Endodermal cell (in vitro differentiated cells): ENCODE results near the gene EVI5L. TPM values are rescaled to one million over a fixed set of nuclear protein-coding genes. Genes with fewer than 3 reads are reported as not detected.

Experiments
- DNase-seq: peaks from one replicate; pipeline ENCODE4 v3.0.0-alpha.2; 2017
- H3K27ac ChIP-seq: 2 replicates; pipeline ENCODE4 v1.5.1; 2013; ENCODE audit warnings: mild to moderate bottlenecking, low read depth, low read length, moderate library complexity
- H3K27me3 ChIP-seq: 2 replicates; pipeline ENCODE4 v1.6.1; 2013; ENCODE audit warnings: mild to moderate bottlenecking, low read length, moderate library complexity; ENCODE audit not compliant: insufficient read depth, control insufficient read depth, poor library complexity, severe bottlenecking
- H3K36me3 ChIP-seq: 2 replicates; pipeline ENCODE4 v1.7.0; 2013; ENCODE audit warnings: mild to moderate bottlenecking, low read length, moderate library complexity; ENCODE audit not compliant: control insufficient read depth, insufficient read depth
- H3K4me1 ChIP-seq: one replicate; pipeline ENCODE4 v1.7.0; 2013; ENCODE audit warnings: low read length; ENCODE audit not compliant: control insufficient read depth, insufficient read depth
- H3K4me3 ChIP-seq: 2 replicates; pipeline ENCODE4 v1.5.1; 2013; ENCODE audit warnings: mild to moderate bottlenecking, low read length, moderate library complexity
- H3K9ac ChIP-seq: 2 replicates; pipeline ENCODE4 v1.6.1; 2013; ENCODE audit warnings: mild to moderate bottlenecking, low read length, moderate library complexity; ENCODE audit not compliant: poor library complexity, severe bottlenecking; ENCODE audit errors: extremely low read depth
- H3K9me3 ChIP-seq: 2 replicates; pipeline ENCODE4 v1.6.1; 2013; ENCODE audit warnings: mild to moderate bottlenecking, low read length, moderate library complexity; ENCODE audit not compliant: control insufficient read depth
- H3K27ac Mint-ChIP-seq: 2 replicates; pipeline ENCODE4 v1.8.0; 2020; ENCODE audit warnings: mixed read lengths
- H3K27me3 Mint-ChIP-seq: 2 replicates; pipeline ENCODE4 v1.8.0; 2021; ENCODE audit warnings: mild to moderate bottlenecking, mixed read lengths; ENCODE audit not compliant: insufficient read depth
- H3K36me3 Mint-ChIP-seq: 2 replicates; pipeline ENCODE4 v1.8.0; 2020; ENCODE audit warnings: low read depth, mixed read lengths
- H3K4me1 Mint-ChIP-seq: 2 replicates; pipeline ENCODE4 v1.8.0; 2020; ENCODE audit warnings: mixed read lengths
- H3K4me3 Mint-ChIP-seq: 2 replicates; pipeline ENCODE4 v1.8.0; 2020; ENCODE audit warnings: mild to moderate bottlenecking, moderate library complexity, mixed read lengths
- H3K9me3 Mint-ChIP-seq: 2 replicates; pipeline ENCODE4 v1.8.0; 2020; ENCODE audit warnings: mild to moderate bottlenecking, mixed read lengths
- WGBS, 2 experiments: methylation state at CpG; one replicate each; pipeline versions ENCODE4 v1.1.5 to v1.1.7; 2013; ENCODE audit warnings: missing lambda C conversion rate in 2 of 2, mixed read lengths in 1 of 2; ENCODE audit not compliant: insufficient coverage in 1 of 2, insufficient read length in 1 of 2; 5-methylcytosine and 5-hydroxymethylcytosine counted together
- total RNA-seq, 2 donors: library from RNA; stranded (reverse); fragmentation: NEBNext Ultra II Directional in 1 of 2; extraction: Animal tissue kit (Norgen Biotek cat#: 25700) in 1 of 2; gene quantifications; 2 replicates in 1 of 2; 3 replicates in 1 of 2; pipeline ENCODE4 v1.2.1, GENCODE V29; 2021
- TF ChIP-seq, protein P1 (sequence below): fragments of 200-600 bp; sonication (generic); conservative IDR thresholded peaks from 2 replicates; pipeline ENCODE4 v1.5.0; 2021; ENCODE audit warnings: antibody characterized with exemption, mild to moderate bottlenecking

Gene EVI5L
- total RNA-seq, 2 donors from 2014 or later, result 6.4 to 9.2 TPM

DNA sequence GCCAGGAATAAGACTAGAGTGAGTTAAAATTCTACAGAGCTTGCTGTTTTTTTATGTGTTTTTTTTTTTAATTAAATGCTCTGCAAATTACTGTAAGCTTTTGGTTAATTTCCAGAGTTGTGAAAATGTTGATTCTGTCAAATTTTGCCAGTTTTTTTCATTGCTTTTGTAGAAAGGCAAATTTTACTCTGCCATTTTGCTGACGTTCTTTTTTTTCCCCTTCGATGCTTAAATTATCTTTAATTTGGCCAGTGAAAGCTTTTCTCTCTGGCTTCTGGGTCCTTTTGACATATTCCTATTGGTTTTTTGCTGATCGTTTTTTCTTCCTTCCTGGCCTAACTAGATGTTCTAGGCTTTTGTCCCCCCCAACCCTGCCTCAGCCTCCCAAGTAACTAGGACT is 23.8 kb upstream of the EVI5L start:
- TF ChIP-seq, protein P1, sequence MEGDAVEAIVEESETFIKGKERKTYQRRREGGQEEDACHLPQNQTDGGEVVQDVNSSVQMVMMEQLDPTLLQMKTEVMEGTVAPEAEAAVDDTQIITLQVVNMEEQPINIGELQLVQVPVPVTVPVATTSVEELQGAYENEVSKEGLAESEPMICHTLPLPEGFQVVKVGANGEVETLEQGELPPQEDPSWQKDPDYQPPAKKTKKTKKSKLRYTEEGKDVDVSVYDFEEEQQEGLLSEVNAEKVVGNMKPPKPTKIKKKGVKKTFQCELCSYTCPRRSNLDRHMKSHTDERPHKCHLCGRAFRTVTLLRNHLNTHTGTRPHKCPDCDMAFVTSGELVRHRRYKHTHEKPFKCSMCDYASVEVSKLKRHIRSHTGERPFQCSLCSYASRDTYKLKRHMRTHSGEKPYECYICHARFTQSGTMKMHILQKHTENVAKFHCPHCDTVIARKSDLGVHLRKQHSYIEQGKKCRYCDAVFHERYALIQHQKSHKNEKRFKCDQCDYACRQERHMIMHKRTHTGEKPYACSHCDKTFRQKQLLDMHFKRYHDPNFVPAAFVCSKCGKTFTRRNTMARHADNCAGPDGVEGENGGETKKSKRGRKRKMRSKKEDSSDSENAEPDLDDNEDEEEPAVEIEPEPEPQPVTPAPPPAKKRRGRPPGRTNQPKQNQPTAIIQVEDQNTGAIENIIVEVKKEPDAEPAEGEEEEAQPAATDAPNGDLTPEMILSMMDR, result no peak
- peaks cover 27% of the 10 kb centered on the region for H3K9me3 Mint-ChIP-seq
- Histone ChIP-seq H3K27me3 (no peaks in the 10 kb centered on the region), H3K9me3 (peaks cover 12% of the 10 kb centered on the region), H3K36me3 (no peaks in the 10 kb centered on the region), H3K9ac (no peak overlapping the region), H3K27ac (no peak overlapping the region), H3K4me1 (no peaks in the 10 kb centered on the region), H3K4me3 (no peak overlapping the region)
- 83 to 91% methylated on average over 3 of the region's 3 CpGs for WGBS, 2 experiments
- H3K27ac Mint-ChIP-seq, result no peak overlapping the region
- H3K4me1 Mint-ChIP-seq, result no peaks in the 10 kb centered on the region
- H3K4me3 Mint-ChIP-seq, result no peak overlapping the region
- DNase-seq, result no peak
- peaks cover 2% of the 10 kb centered on the region for H3K36me3 Mint-ChIP-seq
- peaks cover 23% of the 10 kb centered on the region for H3K27me3 Mint-ChIP-seq

DNA sequence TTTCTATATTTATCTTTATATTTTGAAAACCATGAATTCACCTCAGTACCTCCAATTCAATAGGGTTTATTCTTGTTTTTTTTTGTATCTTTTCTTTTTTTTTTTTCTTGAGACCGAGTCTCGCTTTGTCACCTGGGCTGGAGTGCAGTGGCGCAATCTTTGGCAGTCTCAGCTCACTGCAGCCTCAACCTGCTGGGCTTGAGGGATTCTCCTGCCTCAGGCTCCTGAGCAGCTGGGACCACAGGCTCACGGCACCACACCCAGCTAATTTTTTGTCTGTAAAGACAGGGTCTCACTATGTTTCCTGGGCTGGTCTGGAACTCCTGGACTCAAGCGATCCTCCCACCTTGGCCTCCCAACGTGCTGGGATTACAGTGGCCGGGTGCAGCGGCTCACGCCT is 23.1 kb upstream of the EVI5L start:
- H3K36me3 Mint-ChIP-seq, result peaks cover 2% of the 10 kb centered on the region
- H3K4me3 ChIP-seq, result no peak overlapping the region
- H3K9ac ChIP-seq, result no peak overlapping the region
- H3K9me3 ChIP-seq, result peaks cover 13% of the 10 kb centered on the region
- WGBS, 2 experiments, result 75 to 80% methylated on average over 7 to 9 of the region's 9 CpGs
- H3K4me1 Mint-ChIP-seq, result no peaks in the 10 kb centered on the region
- H3K27ac ChIP-seq, result no peak overlapping the region
- DNase-seq, result no peak
- H3K4me3 Mint-ChIP-seq, result no peak overlapping the region
- no peak overlapping the region for H3K27ac Mint-ChIP-seq
- H3K4me1 ChIP-seq, result no peaks in the 10 kb centered on the region
- peaks cover 27% of the 10 kb centered on the region for H3K27me3 Mint-ChIP-seq
- no peaks in the 10 kb centered on the region for H3K27me3 ChIP-seq
- peaks cover 29% of the 10 kb centered on the region for H3K9me3 Mint-ChIP-seq
- TF ChIP-seq, protein P1, result no peak
- no peaks in the 10 kb centered on the region for H3K36me3 ChIP-seq

DNA sequence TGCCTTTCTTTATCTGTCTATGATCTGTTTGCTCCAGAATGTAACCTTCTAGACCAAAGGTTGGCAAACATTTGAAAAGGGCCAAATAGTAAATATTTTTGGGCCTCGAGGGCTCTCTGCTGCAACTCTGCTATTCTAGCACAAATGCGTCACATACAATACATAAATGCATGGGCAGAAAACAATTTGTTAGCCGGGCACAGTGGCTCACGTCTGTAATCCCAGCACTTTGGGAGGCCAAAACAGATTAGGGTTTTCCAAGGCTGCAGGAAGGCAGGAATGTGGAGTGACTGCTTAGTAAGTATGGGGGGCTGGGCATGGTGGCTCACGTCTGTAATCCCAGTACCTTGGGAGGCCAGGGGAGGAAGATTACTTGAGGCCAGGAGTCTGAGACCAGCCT is 21.9 kb upstream of the EVI5L start:
- DNase-seq, result no peak
- Histone ChIP-seq H3K36me3 (no peaks in the 10 kb centered on the region), H3K9me3 (peaks cover 7% of the 10 kb centered on the region), H3K27me3 (no peaks in the 10 kb centered on the region), H3K4me1 (no peaks in the 10 kb centered on the region), H3K9ac (no peak overlapping the region), H3K4me3 (no peak overlapping the region), H3K27ac (no peak overlapping the region)
- Mint-ChIP-seq H3K36me3 (no peaks in the 10 kb centered on the region), H3K4me3 (no peak overlapping the region), H3K4me1 (no peaks in the 10 kb centered on the region), H3K27ac (no peak overlapping the region), H3K27me3 (peaks cover 24% of the 10 kb centered on the region), H3K9me3 (peaks cover 24% of the 10 kb centered on the region)
- TF ChIP-seq, protein P1, result no peak
- WGBS, 2 experiments, result 74 to 83% methylated on average over 4 to 5 of the region's 5 CpGs
